HG02798 (cell line): Measurements from ENCODE around the gene ALDH1L2.

Experiments used
- ATAC-seq: cut with Tn5 transposase; IDR thresholded peaks from one replicate; pipeline ENCODE4 v1.9.1; 2021; ENCODE audit warnings: mild to moderate bottlenecking; ENCODE audit not compliant: unreplicated experiment, poor library complexity

ALDH1L2 gene

GRCh38 chr12:105085501-105085900, 1.2 kb upstream of the ALDH1L2 start:
- ATAC-seq, result no peak

- ATAC-seq, result peak; percentile 25
Observed at GRCh38 chr12:105083551-105084105, 630 bp downstream of the ALDH1L2 start.

GRCh38 chr12:105083031-105083430, 1.2 kb downstream of the ALDH1L2 start:
- ATAC-seq, result no peak

- ATAC-seq, result no peak
Observed at GRCh38 chr12:105078712-105079570, 5.3 kb downstream of the ALDH1L2 start.

- ATAC-seq, result no peak
Observed at GRCh38 chr12:105077435-105077834, 6.8 kb downstream of the ALDH1L2 start.

- no peak for ATAC-seq
Observed at GRCh38 chr12:105076913-105077312, 7.3 kb downstream of the ALDH1L2 start.

- no peak for ATAC-seq
Observed at GRCh38 chr12:105076098-105076497, 8.2 kb downstream of the ALDH1L2 start.

GRCh38 chr12:105072888-105073488, 11.3 kb downstream of the ALDH1L2 start:
- peak; percentile 66 for ATAC-seq

GRCh38 chr12:105071981-105072380, 12.3 kb downstream of the ALDH1L2 start:
- ATAC-seq, result no peak

- ATAC-seq, result no peak
Observed at GRCh38 chr12:105069936-105070702, 14.1 kb downstream of the ALDH1L2 start.

- ATAC-seq, result no peak
Observed at GRCh38 chr12:105067511-105068031, 16.7 kb downstream of the ALDH1L2 start.

- no peak for ATAC-seq
Observed at GRCh38 chr12:105064564-105065178, 19.6 kb downstream of the ALDH1L2 start.

- ATAC-seq, result no peak
Observed at GRCh38 chr12:105060715-105061378, 23.4 kb downstream of the ALDH1L2 start.

- ATAC-seq, result no peak
Observed at GRCh38 chr12:105057174-105057573, 27.1 kb downstream of the ALDH1L2 start.

- peak; percentile 76 for ATAC-seq
Observed at GRCh38 chr12:105053116-105053572, 31.1 kb downstream of the ALDH1L2 start.

- ATAC-seq, result no peak
Observed at GRCh38 chr12:105051981-105052380, 32.3 kb downstream of the ALDH1L2 start.

- no peak for ATAC-seq
Observed at GRCh38 chr12:105048315-105048714, 35.9 kb downstream of the ALDH1L2 start.

GRCh38 chr12:105047308-105047707, 37.0 kb downstream of the ALDH1L2 start:
- ATAC-seq, result no peak

- no peak for ATAC-seq
Observed at GRCh38 chr12:105041186-105041585, 43.1 kb downstream of the ALDH1L2 start.
